ENCODE data around the gene NANP. TPM values are rescaled to one million over a fixed set of nuclear protein-coding genes. Genes with fewer than 3 reads are reported as not detected.

The NANP gene
- total RNA-seq, 4 donors from 2014 or later, result 2.1 to 5.4 (median 4.8) TPM

GRCh38 chr20:25570148-25570530, 53.7 kb downstream of the NANP start:
- WGBS, 2 donors, result 87 to 91% methylated on average over 7 of the region's 7 CpGs
- DNase-seq, result no peak
- Histone ChIP-seq H3K27me3 (no peaks in the 10 kb centered on the region), H3K36me3 (peaks cover 0 to 6% (median 0%) of the 10 kb centered on the region in 3 donors), H3K27ac (no peak overlapping the region), H3K9me3 (no peaks in the 10 kb centered on the region), H3K4me3 (no peak overlapping the region), H3K4me1 (no peaks in the 10 kb centered on the region)
- intact Hi-C loops (cut with DNase I), result no loop called here
- TF ChIP-seq POLR2A (IDR thresholded peaks at IDR 0.05), result no peak
- TF ChIP-seq, protein P1, sequence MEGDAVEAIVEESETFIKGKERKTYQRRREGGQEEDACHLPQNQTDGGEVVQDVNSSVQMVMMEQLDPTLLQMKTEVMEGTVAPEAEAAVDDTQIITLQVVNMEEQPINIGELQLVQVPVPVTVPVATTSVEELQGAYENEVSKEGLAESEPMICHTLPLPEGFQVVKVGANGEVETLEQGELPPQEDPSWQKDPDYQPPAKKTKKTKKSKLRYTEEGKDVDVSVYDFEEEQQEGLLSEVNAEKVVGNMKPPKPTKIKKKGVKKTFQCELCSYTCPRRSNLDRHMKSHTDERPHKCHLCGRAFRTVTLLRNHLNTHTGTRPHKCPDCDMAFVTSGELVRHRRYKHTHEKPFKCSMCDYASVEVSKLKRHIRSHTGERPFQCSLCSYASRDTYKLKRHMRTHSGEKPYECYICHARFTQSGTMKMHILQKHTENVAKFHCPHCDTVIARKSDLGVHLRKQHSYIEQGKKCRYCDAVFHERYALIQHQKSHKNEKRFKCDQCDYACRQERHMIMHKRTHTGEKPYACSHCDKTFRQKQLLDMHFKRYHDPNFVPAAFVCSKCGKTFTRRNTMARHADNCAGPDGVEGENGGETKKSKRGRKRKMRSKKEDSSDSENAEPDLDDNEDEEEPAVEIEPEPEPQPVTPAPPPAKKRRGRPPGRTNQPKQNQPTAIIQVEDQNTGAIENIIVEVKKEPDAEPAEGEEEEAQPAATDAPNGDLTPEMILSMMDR (IDR thresholded peaks at IDR 0.05), result no peak

- 70 to 87% methylated on average over 2 of the region's 2 CpGs for WGBS, 2 donors
Measured at GRCh38 chr20:25567286-25567685, 56.5 kb downstream of the NANP start.

DNA sequence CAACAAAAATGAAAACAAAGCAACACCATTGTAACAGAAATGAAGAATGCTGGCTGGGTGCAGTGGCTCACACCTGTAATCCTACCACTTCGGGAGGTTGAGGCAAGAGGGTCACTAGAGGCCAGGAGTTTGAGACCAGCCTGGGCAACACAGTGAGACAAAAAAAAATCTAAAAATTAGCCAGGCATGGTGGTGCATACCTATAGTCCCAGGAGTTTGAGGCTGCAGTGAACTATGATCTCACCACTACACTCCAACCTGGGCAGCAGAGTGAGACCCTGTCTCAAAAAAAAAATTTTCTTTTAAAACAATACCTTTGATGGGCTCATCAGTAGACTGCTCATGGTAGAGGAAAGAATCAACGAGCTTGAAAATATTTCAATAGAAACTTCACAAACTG, 57.0 kb downstream of the NANP start:
- no peak overlapping the region for H3K4me3 ChIP-seq
- DNase-seq, result no peak
- WGBS, 2 donors, result 83 to 86% methylated on average over 2 of the region's 2 CpGs
- no peaks in the 10 kb centered on the region for H3K4me1 ChIP-seq
- H3K36me3 ChIP-seq, result peaks cover 0 to 6% (median 0%) of the 10 kb centered on the region in 3 donors
- no peaks in the 10 kb centered on the region for H3K27me3 ChIP-seq
- H3K27ac ChIP-seq, result no peak overlapping the region
- no peak for TF ChIP-seq POLR2A (IDR thresholded peaks at IDR 0.05)
- TF ChIP-seq, protein P1 (IDR thresholded peaks at IDR 0.05), result no peak
- intact Hi-C loops (cut with DNase I), result no loop called here
- H3K9me3 ChIP-seq, result no peaks in the 10 kb centered on the region

More at GRCh38 chr20:25567286-25567685, 56.5 kb downstream of the NANP start:
- no peak for TF ChIP-seq POLR2A (IDR thresholded peaks at IDR 0.05)
- TF ChIP-seq, protein P1 (IDR thresholded peaks at IDR 0.05), result no peak
- H3K4me1 ChIP-seq, result no peaks in the 10 kb centered on the region
- DNase-seq, result no peak
- H3K36me3 ChIP-seq, result peaks cover 0 to 6% (median 0%) of the 10 kb centered on the region in 3 donors
- intact Hi-C loops (cut with DNase I), result no loop called here
- no peaks in the 10 kb centered on the region for H3K9me3 ChIP-seq
- no peak overlapping the region for H3K4me3 ChIP-seq
- H3K27ac ChIP-seq, result no peak overlapping the region
- H3K27me3 ChIP-seq, result no peaks in the 10 kb centered on the region

GRCh38 chr20:25565578-25566157, 58.1 kb downstream of the NANP start:
- 85 to 87% methylated on average over 4 to 6 of the region's 6 CpGs for WGBS, 2 donors
- Histone ChIP-seq H3K9me3 (no peaks in the 10 kb centered on the region), H3K4me3 (no peak overlapping the region), H3K4me1 (no peaks in the 10 kb centered on the region), H3K27ac (no peak overlapping the region), H3K36me3 (no peaks in the 10 kb centered on the region), H3K27me3 (no peaks in the 10 kb centered on the region)
- no peak for DNase-seq
- intact Hi-C loops (cut with DNase I), result no loop called here
- TF ChIP-seq POLR2A (IDR thresholded peaks at IDR 0.05), result no peak
- TF ChIP-seq, protein P1 (IDR thresholded peaks at IDR 0.05), result no peak

DNA sequence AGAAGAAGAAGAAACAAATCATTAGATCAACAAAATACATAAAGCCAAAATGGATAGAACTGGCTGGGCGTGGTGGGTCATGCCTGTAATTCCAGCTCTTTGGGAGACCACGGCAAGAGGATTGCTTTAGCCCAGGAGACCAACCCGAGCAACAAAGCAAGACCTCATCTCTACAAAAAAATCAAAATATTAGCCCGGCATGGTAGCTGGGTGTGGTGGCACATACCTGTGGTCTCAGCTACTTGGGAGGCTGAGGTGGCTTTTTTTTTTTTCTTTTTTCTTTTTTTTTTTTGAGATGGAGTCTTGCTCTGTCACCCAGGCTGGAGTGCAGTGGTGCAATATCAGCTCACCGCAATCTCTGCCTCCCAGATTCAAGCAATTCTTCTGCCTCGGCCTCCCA, 59.9 kb downstream of the NANP start:
- no peak for DNase-seq
- intact Hi-C loops (cut with DNase I), result no loop called here
- no peaks in the 10 kb centered on the region for H3K4me1 ChIP-seq
- no peaks in the 10 kb centered on the region for H3K27me3 ChIP-seq
- H3K4me3 ChIP-seq, result no peak overlapping the region
- no peaks in the 10 kb centered on the region for H3K9me3 ChIP-seq
- H3K36me3 ChIP-seq, result peaks cover 0 to 6% (median 0%) of the 10 kb centered on the region in 3 donors
- H3K27ac ChIP-seq, result no peak overlapping the region
- TF ChIP-seq, protein P1 (IDR thresholded peaks at IDR 0.05), result no peak
- TF ChIP-seq POLR2A (IDR thresholded peaks at IDR 0.05), result no peak
- WGBS, 2 donors, result 95% methylated on average over 6 of the region's 6 CpGs

Data from esophagus squamous epithelium (tissue), 5 donors.